ENCODE measurements around the gene MAPK14.

Gene MAPK14

GRCh38 chr6:36138667-36139066, 111.1 kb downstream of the MAPK14 start:
- DNase-seq (ENCODE audit: low read depth): no peak

GRCh38 chr6:36139431-36139830, 111.8 kb downstream of the MAPK14 start:
- DNase-seq (ENCODE audit: low read depth): no peak

- no peak for DNase-seq (ENCODE audit: low read depth)
Observed at GRCh38 chr6:36139991-36140710, 112.5 kb downstream of the MAPK14 start.

- no peak for DNase-seq (ENCODE audit: low read depth)
Observed at GRCh38 chr6:36141091-36141490, 113.5 kb downstream of the MAPK14 start.

- DNase-seq (ENCODE audit: low read depth): no peak
Observed at GRCh38 chr6:36141961-36142360, 114.4 kb downstream of the MAPK14 start.

GRCh38 chr6:36142971-36143838, 115.6 kb downstream of the MAPK14 start:
- DNase-seq (ENCODE audit: low read depth): no peak

GRCh38 chr6:36145495-36145894, 117.9 kb downstream of the MAPK14 start:
- no peak for DNase-seq (ENCODE audit: low read depth)

GRCh38 chr6:36147294-36147693, 119.7 kb downstream of the MAPK14 start:
- no peak for DNase-seq (ENCODE audit: low read depth)

- DNase-seq (ENCODE audit: low read depth): no peak
Observed at GRCh38 chr6:36149476-36149875, 121.9 kb downstream of the MAPK14 start.

GRCh38 chr6:36150283-36150682, 122.7 kb downstream of the MAPK14 start:
- DNase-seq (ENCODE audit: low read depth): no peak

GRCh38 chr6:36154286-36154685, 126.7 kb downstream of the MAPK14 start:
- DNase-seq (ENCODE audit: low read depth): no peak

GRCh38 chr6:36155662-36156061, 128.1 kb downstream of the MAPK14 start:
- no peak for DNase-seq (ENCODE audit: low read depth)

- no peak for DNase-seq (ENCODE audit: low read depth)
Observed at GRCh38 chr6:36160147-36160760, 132.6 kb downstream of the MAPK14 start.

All from stimulated activated CD8-positive, alpha-beta memory T cell treated with anti-CD3 and anti-CD28 coated beads, Interleukin-12 subunit alpha, Interleukin-12 subunit beta, amount 100 ng/mL, for 4 hours (primary cell).